NCI-H524 treated with DMSO at 0.1 percent for 48 hours (cell line): Measurements from ENCODE around the gene RALGAPA1.
"Not testable (repeated sequence)": the region's sequence is repeated elsewhere in the genome, so short reads cannot be mapped to it uniquely, and the experiment has no call there.

ENCODE experiments used
- DNase-seq: peaks from one replicate; lab custom pipeline; 2025; lab: John Stamatoyannopoulos, UW

RALGAPA1 gene

DNA sequence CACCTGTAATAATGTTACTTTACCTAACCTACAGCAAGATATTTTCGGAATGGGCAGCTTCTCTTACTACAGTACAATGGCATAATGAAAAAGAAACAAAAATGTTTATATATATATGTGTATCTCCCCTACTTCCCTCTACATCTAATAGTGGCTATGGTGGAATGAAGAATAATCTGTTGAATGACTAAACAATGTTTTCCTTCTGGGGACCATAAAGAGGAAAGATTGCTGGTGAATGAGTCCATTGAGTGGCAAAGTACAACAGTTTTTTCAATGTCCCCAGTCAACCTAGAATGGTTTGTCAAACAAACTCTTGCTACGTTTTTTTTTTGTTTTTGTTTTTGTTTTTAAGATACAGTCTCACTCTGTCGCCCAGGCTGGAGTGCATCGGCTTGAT lies 47.2 kb downstream of the RALGAPA1 start:
- DNase-seq = no peak

DNA sequence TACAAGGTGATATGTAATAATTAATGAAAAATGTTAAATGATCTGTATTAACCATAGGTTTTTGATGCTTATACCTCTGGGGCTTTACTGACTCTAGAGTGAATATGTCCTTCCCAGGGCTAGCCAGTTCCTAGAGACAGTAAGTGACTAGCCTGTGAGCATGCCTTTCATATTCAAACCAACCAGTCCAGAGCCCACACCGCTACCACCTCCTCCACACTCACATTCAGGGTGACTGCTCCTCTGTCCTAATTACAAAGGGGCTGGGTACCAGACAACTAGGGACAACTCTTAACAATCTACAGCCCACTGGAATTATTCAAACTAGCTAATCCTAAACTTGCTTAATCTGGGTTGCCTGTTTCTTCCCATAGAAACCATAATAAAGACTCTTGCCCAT lies 49.0 kb downstream of the RALGAPA1 start:
- DNase-seq = no peak

DNA sequence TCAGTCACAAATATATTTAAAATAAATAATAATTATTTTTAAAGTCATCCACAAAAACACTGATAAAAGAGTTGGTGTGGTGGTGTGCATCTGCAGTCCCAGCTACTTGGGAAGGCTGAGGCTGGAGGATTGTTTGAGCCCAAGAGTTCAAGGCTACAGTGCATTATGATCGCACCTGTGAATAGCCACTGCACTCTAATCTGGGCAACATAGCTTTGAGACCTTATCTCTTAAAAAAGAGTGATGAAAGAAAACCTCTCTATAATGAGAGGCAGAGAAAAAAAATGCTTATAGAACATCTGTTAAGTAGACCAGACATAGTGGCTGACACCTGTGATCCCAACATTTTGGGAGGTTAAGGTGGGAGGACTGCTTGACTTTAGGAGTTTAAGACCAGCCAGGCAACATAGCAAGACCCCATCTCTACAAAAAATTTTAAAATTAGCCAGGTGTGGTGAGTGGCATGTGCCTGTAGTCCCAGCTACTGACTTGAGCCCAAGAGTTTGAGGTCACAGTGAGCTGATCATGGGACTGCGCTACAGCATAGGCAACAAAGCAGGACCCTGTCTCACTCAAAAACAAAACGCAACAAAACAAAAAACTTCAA lies 50.5 kb downstream of the RALGAPA1 start:
- DNase-seq = no peak

DNA sequence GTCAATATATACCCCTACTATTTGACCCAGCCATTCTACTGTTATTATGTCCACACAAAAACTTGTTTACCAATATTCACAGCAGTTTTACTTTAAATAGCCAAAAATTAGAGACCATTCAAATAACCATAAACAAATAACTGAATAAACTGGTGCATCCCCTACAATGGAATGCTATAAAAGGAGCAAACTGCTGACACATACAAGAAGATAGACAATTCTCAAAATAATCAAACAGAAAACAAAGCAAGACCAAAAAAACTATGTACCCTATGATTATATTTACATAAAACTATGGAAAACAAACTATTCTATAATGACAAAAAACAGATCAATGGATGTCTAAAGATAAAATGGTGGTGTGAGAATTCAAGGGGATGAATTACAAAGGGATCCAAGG lies 54.4 kb downstream of the RALGAPA1 start:
- DNase-seq = no peak

DNA sequence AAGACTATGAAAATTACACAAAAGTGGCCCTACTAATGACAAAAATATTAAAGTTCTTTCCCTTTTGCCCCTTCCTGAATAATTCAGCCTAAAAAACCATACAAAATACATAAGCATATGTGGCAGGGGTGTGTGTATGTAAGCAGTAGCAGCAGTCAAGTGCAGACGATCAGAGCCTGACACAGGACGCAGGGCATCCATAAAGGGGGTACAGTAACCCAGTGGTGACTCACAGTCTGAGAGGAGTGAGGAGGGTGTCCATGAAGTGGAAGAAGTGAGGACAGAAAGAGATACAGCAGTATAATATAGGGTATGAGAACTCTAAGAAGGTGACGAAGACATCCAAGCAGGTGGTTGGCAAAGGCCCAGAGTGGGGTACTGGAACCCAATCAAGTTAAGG lies 56.7 kb downstream of the RALGAPA1 start:
- DNase-seq = no peak

DNA sequence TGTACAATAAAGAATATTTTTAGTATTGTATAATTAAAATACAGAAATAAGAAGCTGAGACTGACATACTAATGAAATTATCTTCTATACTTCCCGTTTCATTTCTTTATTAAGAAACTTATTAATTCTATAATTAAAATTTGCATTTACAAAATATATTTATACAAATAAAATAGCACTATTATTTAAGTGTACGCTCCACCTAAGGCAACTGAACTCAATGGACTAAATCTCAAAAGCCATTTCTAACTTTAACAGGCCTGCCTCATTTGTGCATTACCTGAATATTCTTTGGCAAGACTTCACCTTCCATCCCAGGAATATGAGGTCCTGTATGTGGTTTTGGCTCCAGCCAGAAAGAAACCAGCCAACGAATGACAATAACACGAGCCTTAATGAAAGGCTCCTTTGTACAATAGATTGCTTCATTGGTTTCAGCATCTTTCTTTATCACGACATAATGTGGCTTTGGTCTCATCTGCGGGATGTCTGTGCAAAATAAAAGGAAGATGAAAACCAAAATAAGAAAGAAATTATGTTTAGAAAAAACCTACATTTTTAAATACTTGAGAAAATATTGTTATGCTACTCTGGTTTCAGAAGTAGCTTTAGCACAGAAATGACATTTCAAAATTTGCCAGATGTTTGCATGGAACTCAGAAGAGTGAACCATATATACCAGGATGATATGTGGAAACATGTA lies 58.7 kb downstream of the RALGAPA1 start:
- no peak for DNase-seq

DNA sequence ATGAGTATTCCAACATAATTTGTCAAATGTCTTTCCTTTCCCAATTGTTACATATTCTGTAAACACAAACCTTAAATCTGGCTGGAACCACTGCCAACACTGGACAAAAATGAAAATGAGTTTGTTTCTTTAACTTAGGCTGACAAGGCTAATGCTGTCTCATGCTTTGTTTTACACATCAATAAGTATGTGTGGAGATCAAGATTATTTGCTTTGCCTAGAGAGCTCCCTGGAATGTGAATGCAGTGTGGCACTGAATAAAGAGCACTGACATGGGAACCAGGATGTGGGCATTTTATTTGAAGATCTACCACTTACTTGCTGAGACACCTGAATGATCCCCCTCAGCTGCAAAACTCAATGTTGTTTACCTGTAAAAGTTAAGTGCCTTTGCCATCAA lies 61.7 kb downstream of the RALGAPA1 start:
- DNase-seq = no peak

DNA sequence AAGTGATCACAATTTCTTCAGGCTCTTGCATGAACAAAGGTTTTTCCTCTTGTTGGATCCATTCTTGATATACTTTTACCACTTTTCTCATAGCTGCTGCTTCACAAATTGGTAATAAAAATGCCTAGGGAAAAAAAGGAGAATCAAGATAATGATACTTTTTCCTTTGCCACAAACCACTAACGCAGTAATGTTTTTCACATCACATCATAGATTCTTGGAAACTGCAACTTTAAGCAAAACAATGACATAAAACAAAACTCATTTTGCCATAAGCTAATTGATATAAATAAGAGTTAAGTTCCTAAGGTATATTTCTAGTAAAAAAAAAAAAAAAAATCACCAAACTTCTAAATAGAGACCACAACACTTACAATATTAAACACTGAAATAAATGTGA lies 66.7 kb downstream of the RALGAPA1 start:
- DNase-seq = no peak

DNA sequence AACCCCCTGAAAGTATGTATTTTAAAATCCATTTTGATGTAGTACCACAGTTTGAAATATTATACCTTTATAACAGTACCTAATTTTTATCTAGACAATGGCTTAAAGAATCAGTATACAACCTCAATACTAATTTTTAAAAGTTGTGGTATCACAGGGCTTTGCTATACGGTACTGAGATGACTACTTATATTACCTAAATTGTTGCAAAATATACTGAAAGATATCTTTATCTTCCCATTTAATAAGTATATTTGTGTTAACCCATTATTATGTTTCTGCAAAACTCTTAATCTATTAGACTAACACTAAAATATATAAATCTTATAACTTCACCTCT lies 67.1 kb downstream of the RALGAPA1 start:
- DNase-seq = no peak

DNA sequence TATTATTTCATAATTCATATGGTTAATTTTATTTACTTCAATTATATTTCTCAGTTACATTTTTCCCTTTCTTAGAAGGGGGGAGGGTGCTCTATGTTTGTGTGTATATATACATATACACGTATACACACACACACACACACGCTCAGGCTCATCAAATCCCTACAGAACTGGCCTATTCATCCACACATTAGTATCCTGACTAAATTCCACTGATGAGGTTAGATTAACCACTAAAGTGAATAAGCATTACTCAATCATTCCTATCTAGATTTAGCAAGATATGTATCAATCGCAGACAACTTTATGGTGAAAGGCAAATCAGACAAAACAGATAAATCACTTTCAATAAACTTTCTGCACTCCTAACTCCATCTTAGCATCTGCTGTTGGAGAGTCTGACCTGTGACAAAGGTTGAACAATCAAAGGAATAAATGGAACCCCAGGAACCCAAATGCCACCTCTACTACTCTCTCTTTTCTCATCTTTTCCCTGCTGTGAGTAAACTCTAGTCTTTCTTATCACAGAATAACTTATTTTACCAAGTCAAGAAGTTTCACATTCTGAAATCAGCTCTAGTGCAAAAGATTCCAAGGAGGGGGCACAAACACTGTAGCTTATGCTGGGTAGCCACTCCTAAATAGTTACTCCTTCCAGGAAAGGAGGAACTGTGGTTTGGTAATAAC lies 67.6 kb downstream of the RALGAPA1 start:
- no peak for DNase-seq

DNA sequence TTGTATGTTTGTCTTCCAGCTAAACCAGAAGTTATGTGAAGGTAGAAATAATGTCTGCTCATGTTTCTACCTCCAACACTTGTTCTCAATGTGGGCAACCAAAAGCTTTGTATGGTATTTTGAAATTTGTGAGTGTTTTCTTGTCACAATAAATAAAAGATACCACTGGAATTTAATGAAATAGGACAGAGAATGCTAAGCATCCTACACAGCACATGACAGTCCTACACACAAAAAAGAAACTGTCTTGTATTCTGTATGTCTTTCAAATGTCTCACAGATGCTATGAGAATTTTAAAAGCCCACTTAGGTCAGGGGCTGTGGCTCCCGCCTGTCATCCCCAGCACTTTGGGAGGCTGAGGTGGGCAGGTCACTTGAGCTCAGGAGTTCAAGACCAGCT lies 68.9 kb downstream of the RALGAPA1 start:
- DNase-seq = no peak

DNA sequence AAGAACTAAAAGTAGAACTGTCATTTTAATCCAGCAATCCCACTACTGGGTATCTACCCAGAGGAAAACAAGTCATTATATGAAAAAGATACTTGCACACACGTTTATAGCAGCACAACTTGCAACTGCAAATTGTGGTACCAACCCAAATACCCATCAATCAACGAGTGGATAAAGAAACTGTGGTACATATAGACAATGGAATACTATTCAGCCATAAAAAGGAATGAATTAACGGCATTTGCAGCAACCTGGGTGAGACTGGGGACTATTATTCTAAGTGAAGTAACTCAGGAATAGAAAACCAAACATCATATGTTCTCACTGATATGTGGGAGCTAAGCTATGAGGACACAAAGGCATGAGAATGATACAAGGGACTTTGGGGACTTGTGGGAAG lies 73.9 kb downstream of the RALGAPA1 start:
- DNase-seq = not testable (repeated sequence)

DNA sequence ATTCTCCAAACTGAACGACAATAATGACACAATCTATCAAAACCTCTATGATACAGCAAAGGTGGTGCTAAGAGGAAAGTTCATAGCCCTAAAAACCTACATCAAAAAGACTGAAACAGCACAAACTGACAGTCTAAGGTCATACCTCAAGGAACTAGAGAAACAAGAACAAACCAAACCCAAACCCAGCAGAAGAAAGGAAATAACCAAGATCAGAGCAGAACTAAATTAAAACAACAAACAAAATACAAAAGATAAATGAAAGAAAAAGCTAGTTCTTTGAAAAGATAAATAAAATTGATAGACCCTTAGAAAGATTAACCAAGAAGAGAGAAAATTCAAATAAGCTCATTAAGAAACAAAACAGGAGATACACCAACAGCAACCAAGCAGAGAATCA lies 75.6 kb downstream of the RALGAPA1 start:
- DNase-seq = not testable (repeated sequence)

DNA sequence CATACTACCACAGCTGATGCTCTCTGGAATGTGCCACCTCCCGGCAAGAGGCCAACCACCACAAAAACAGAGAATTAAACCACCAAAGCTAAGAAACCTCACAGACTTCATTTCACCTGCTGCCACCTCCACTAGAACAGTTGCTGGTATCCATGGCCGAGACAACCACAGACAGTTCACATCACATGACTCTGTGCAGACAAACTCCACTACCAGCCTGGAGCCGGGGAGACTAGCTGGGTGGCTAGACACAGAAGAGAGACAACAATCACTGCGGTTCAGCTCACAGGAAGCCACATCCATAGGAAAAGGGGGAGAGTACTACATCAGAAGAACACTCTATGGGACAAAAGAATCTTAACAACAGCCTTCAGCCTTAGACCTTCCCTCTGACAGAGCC lies 78.2 kb downstream of the RALGAPA1 start:
- DNase-seq = no peak

DNA sequence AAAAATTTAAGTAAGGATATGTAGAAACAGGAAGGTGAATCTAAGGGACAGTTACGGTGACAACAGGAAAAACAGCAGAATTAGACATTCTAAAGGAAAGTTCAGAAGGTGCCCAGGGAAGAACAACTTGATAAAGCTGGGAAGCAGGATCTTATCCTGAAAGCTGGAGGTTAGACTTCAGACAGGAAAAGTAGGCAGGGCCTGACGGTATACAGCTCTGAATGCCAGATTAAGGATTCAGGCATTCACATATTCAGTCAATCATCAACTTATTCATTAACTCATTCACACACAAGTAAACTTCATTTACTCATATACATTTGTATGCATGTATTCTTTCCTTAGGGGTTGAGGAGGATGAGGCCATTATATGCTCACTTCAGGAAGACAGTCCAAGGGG lies 81.3 kb downstream of the RALGAPA1 start:
- no peak for DNase-seq

DNA sequence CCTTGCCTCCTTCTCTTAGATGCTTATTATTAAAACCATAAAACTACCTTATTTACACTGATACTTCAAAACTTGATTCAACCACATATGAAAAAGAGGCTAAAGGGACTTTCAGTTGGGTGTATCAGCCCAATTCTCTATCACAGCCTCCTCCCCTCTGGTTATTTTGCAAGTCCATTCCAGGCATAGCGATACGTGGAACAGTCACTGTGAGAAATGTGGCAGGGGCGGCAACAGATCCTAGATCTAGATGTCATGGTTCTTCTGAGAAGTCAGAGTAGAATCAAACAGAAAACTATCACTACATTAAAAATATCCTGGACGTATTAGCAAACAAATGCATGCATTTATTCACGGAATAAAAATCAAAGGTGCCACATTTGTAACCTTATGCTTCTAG lies 83.2 kb downstream of the RALGAPA1 start:
- DNase-seq = no peak

DNA sequence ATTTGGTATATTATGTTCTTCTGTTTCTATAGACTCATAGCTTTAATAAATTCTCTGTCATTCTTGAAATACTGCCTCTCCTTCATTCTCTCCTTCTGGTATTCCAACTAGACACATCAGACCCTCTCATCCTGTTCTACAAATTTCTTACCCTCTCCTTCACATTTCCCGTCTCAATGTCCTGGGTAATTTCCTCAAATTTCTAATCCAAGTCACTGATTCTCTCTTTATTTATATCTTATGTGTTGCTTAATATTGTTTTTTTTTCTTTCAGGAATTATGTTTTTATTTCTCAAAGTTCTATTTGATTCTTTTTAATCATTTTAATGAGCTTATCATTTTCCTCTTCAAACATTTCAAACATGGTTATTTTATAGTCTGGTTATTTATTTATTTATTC lies 94.0 kb downstream of the RALGAPA1 start:
- DNase-seq = no peak

DNA sequence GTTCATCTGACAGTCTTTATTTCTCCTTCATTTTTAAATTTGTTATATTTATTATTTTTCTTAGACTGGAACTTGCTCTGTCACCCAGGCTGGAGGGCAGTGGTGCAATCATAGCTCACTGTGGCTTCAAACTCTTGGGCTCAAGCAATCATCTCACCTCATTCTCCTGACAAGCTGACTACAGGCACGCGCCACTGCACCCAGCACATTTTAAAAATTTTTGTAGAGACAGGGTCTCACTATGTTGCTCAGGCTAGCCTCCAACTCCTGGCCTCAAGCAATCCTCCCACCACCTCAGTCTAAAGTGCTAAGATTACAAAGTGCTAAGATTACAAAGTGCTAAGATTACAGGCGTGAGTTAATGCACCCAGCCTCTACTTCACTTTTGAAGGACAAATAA lies 96.6 kb downstream of the RALGAPA1 start:
- no peak for DNase-seq

DNA sequence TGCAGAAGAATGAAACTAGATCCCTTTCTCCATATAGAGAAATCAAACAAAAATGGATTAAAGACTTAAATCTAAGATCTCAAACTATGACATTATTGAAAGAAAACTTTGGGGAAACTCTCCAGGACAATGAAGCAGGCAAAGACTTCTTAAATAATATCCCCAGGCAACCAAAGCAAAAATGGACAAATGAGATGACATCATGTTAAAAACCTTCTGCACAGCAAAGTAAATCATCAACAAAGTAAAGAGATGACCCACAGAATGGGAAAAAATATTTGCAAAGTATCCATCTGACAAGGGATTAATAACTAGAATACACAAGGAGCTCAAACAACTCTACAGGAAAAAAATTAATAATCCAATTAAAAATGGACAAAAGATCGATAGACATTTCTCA lies 101.0 kb downstream of the RALGAPA1 start:
- no peak for DNase-seq

DNA sequence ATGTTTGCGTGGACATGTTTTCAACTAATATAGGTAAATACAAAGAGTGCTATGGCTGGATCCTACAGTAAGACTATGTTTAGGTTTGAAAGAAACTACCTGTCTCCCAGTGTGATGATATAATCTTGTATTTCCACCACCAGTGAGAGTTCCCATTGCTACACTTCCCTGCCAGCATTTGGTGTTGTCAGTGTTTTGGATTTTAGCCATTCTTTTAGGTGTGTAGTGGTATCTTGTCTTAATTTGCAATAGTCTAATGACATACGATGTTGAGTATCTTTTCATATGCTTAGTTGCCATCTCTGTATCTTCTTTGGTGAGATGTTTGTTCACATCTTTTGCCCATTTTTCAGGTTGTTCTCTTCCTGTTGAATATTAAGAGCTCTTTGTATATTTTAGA lies 103.5 kb downstream of the RALGAPA1 start:
- no peak for DNase-seq

DNA sequence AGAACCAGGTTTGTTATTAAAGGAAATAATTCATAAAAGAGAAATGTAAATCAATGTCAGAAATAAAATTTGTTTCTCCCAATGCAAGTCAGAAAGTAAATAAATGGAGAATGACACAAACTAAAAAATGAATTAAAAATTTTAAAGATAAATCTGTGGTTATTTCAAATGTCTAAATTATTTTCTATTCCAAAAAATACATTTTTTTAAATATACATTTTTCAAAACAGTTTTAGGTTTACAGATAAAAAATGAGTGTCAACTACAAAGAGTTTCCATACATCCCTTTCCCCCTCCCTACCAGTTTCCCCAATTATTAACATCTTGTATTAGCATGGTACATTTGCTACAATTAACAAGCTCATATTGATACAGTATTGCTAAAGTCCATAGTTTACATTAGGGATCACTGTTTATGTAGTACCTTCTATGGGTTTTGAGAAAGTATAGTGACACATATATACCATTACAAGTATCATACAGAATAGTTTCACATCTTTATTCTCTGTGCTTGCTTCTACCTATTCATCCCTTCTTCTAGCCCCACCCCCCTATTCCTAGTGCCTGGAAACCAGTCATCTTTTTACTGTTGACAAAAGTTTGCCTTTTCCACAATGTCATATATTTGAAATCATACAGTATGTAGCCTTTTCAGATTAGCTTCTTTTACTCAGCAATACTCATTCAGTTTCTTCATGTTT lies 104.2 kb downstream of the RALGAPA1 start:
- no peak for DNase-seq

DNA sequence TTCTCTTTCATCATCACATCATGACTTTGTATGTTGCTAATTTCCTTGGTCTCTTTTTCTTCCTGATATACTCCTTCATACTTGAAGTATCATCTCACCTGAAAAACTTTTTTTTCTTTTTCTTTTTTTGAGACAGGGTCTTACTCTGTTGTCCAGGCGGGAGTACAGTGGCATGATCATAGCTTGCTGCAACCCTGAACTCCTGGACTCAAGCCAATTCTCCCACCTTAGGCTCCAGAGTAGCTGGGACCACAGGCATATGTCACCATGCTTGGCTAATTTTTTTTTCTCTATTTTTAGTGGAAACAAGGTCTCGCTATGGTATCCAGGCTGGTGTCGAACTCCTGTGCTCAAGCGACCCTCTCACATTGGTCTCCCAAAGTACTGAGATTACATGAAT lies 107.6 kb downstream of the RALGAPA1 start:
- DNase-seq = no peak

DNA sequence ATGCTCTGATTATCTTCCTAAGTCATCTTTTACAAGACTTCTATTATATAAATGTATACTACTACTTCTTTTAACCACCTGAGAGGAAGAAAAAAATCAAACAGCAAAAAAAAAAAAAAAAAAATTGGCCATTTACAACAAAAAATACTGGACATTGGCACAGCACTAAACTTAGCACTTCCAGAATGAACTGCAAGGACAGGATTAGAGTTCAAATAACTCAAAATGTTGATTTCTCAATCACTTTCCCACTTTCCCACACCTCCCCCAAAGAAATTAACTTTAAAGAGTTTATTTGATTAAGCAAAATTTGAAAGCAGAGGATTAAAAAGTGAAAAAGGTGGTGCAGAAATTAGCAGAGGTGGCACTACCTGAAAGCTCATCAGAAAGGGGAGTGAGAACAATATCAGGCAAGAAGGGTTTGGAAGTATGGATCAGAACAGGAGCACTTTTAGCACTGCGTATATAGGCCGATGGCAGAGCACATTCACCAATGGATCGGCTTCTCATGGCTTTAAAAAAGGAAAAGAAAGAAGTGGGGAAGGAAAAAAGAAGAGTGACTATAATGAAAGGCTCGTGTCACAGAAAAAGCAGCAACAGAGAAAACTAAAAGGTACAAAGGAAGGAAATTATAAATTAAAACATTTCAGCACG lies 109.2 kb downstream of the RALGAPA1 start:
- DNase-seq = no peak
